Neural progenitor cell (in vitro differentiated cells): ENCODE results near the gene GVQW3.

ENCODE experiments used
- EZH2 ChIP-seq: fragments of 200-600 bp; sonication (generic); IDR thresholded peaks from 2 replicates; pipeline ENCODE4 v1.6.1; 2017; ENCODE audit warnings: antibody characterized with exemption, mild to moderate bottlenecking, moderate library complexity
- EZH2phosphoT487 ChIP-seq: fragments of 200-600 bp; sonication (generic); IDR thresholded peaks from 2 replicates; pipeline ENCODE4 v1.6.1; 2017; ENCODE audit warnings: antibody characterized with exemption
- TF ChIP-seq, protein P1 (sequence below): fragments of 200-600 bp; sonication (generic); IDR thresholded peaks from 2 replicates; pipeline ENCODE4 v1.5.1; 2017; ENCODE audit warnings: antibody characterized with exemption, mild to moderate bottlenecking

GRCh38 chr11:76406359-76406758 is 25.2 kb downstream of the GVQW3 start:
- TF ChIP-seq, protein P1, sequence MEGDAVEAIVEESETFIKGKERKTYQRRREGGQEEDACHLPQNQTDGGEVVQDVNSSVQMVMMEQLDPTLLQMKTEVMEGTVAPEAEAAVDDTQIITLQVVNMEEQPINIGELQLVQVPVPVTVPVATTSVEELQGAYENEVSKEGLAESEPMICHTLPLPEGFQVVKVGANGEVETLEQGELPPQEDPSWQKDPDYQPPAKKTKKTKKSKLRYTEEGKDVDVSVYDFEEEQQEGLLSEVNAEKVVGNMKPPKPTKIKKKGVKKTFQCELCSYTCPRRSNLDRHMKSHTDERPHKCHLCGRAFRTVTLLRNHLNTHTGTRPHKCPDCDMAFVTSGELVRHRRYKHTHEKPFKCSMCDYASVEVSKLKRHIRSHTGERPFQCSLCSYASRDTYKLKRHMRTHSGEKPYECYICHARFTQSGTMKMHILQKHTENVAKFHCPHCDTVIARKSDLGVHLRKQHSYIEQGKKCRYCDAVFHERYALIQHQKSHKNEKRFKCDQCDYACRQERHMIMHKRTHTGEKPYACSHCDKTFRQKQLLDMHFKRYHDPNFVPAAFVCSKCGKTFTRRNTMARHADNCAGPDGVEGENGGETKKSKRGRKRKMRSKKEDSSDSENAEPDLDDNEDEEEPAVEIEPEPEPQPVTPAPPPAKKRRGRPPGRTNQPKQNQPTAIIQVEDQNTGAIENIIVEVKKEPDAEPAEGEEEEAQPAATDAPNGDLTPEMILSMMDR = no peak
- TF ChIP-seq EZH2 (no peak), EZH2phosphoT487 (no peak)
